ENCODE measurements around the gene KATNBL1. TPM values are rescaled to one million over a fixed set of nuclear protein-coding genes. Genes with fewer than 3 reads are reported as not detected.
"Not testable (repeated sequence)": the region's sequence is repeated elsewhere in the genome, so short reads cannot be mapped to it uniquely, and the experiment has no call there.

Gene KATNBL1
- total RNA-seq, 3 donors from 2014 or later (not counting 1 experiment from before 2014, with no cell fraction given): 24.0 to 33.8 (median 26.1) TPM

GRCh38 chr15:34124651-34125050, 85.2 kb downstream of the KATNBL1 start:
- H3K4me1 Mint-ChIP-seq: peaks cover 0 to 7% of the 10 kb centered on the region in 2 donors
- intact Hi-C loops (cut with micrococcal nuclease): no loop called here
- no peak overlapping the region for H3K4me3 Mint-ChIP-seq
- TF ChIP-seq CTCF (IDR thresholded peaks at IDR 0.05): no peak
- Histone ChIP-seq H3K27me3 (ENCODE audit: control insufficient read depth, insufficient read depth, low read length) (no peaks in the 10 kb centered on the region), H3K27ac (ENCODE audit: low read length) (no peak overlapping the region), H3K36me3 (ENCODE audit: control insufficient read depth, insufficient read depth, low read length) (no peaks in the 10 kb centered on the region), H3K9me3 (ENCODE audit: control insufficient read depth, insufficient read depth, low read length) (no peaks in the 10 kb centered on the region), H3K4me1 (ENCODE audit: control insufficient read depth, insufficient read depth, low read length) (no peaks in the 10 kb centered on the region), H3K4me3 (ENCODE audit: low read length) (no peak overlapping the region)
- ATAC-seq: no peak
- 97% methylated on average over 2 of the region's 4 CpGs for WGBS (ENCODE audit: insufficient coverage)
- H3K36me3 Mint-ChIP-seq: no peaks in the 10 kb centered on the region
- H3K9me3 Mint-ChIP-seq: peaks cover 0 to 2% of the 10 kb centered on the region in 2 donors
- no peak for DNase-seq
- peaks cover 3 to 11% of the 10 kb centered on the region in 2 donors for H3K27me3 Mint-ChIP-seq (ENCODE audit: low read depth in 2 of 2)
- H3K27ac Mint-ChIP-seq: no peak overlapping the region

- Mint-ChIP-seq H3K4me1 (peaks cover 0 to 6% of the 10 kb centered on the region in 2 donors), H3K9me3 (peaks cover 0 to 2% of the 10 kb centered on the region in 2 donors)
Observed at GRCh38 chr15:34122771-34123183, 87.1 kb downstream of the KATNBL1 start.

GRCh38 chr15:34121786-34122185, 88.1 kb downstream of the KATNBL1 start:
- WGBS (ENCODE audit: insufficient coverage): 81% methylated on average over 12 of the region's 12 CpGs
- H3K4me3 Mint-ChIP-seq; H3K9me3 ChIP-seq (ENCODE audit: control insufficient read depth, insufficient read depth, low read length); H3K4me1 Mint-ChIP-seq; H3K36me3 ChIP-seq (ENCODE audit: control insufficient read depth, insufficient read depth, low read length); H3K9me3 Mint-ChIP-seq; H3K27me3 ChIP-seq (ENCODE audit: control insufficient read depth, insufficient read depth, low read length); ATAC-seq; H3K27ac ChIP-seq (ENCODE audit: low read length); H3K4me1 ChIP-seq (ENCODE audit: control insufficient read depth, insufficient read depth, low read length); H3K4me3 ChIP-seq (ENCODE audit: low read length); H3K36me3 Mint-ChIP-seq; DNase-seq; H3K27ac Mint-ChIP-seq; intact Hi-C loops (cut with micrococcal nuclease): not testable (repeated sequence)
- peaks cover 6 to 24% of the 10 kb centered on the region in 2 donors for H3K27me3 Mint-ChIP-seq (ENCODE audit: low read depth in 2 of 2)

More at GRCh38 chr15:34122771-34123183, 87.1 kb downstream of the KATNBL1 start:
- ATAC-seq (no peak), DNase-seq (no peak)
- H3K27ac Mint-ChIP-seq: no peak overlapping the region
- no peak overlapping the region for H3K27ac ChIP-seq (ENCODE audit: low read length)
- no peak overlapping the region for H3K4me3 ChIP-seq (ENCODE audit: low read length)
- no peaks in the 10 kb centered on the region for H3K27me3 ChIP-seq (ENCODE audit: control insufficient read depth, insufficient read depth, low read length)
- H3K9me3 ChIP-seq (ENCODE audit: control insufficient read depth, insufficient read depth, low read length): no peaks in the 10 kb centered on the region
- no peaks in the 10 kb centered on the region for H3K36me3 ChIP-seq (ENCODE audit: control insufficient read depth, insufficient read depth, low read length)
- no peaks in the 10 kb centered on the region for H3K36me3 Mint-ChIP-seq
- TF ChIP-seq CTCF (IDR thresholded peaks at IDR 0.05): no peak
- intact Hi-C loops (cut with micrococcal nuclease): no loop called here
- 86% methylated on average over 6 of the region's 6 CpGs for WGBS (ENCODE audit: insufficient coverage)
- peaks cover 3 to 16% of the 10 kb centered on the region in 2 donors for H3K27me3 Mint-ChIP-seq (ENCODE audit: low read depth in 2 of 2)
- H3K4me1 ChIP-seq (ENCODE audit: control insufficient read depth, insufficient read depth, low read length): no peaks in the 10 kb centered on the region
- no peak overlapping the region for H3K4me3 Mint-ChIP-seq

GRCh38 chr15:34120420-34120819, 89.5 kb downstream of the KATNBL1 start:
- H3K4me3 Mint-ChIP-seq; H3K27me3 ChIP-seq (ENCODE audit: control insufficient read depth, insufficient read depth, low read length); H3K36me3 Mint-ChIP-seq; H3K4me1 ChIP-seq (ENCODE audit: control insufficient read depth, insufficient read depth, low read length); ATAC-seq; DNase-seq; H3K4me1 Mint-ChIP-seq; H3K9me3 ChIP-seq (ENCODE audit: control insufficient read depth, insufficient read depth, low read length); H3K4me3 ChIP-seq (ENCODE audit: low read length); H3K27ac ChIP-seq (ENCODE audit: low read length); H3K9me3 Mint-ChIP-seq; H3K36me3 ChIP-seq (ENCODE audit: control insufficient read depth, insufficient read depth, low read length); H3K27ac Mint-ChIP-seq; intact Hi-C loops (cut with micrococcal nuclease): not testable (repeated sequence)
- H3K27me3 Mint-ChIP-seq (ENCODE audit: low read depth in 2 of 2): peaks cover 6 to 24% of the 10 kb centered on the region in 2 donors
- 100% methylated on average over 1 of the region's 2 CpGs for WGBS (ENCODE audit: insufficient coverage)

All from natural killer cell (primary cell).